ENCODE data around the gene ENPP6.
"Not testable (repeated sequence)": the region's sequence is repeated elsewhere in the genome, so short reads cannot be mapped to it uniquely, and the experiment has no call there.

ENPP6 gene

DNA sequence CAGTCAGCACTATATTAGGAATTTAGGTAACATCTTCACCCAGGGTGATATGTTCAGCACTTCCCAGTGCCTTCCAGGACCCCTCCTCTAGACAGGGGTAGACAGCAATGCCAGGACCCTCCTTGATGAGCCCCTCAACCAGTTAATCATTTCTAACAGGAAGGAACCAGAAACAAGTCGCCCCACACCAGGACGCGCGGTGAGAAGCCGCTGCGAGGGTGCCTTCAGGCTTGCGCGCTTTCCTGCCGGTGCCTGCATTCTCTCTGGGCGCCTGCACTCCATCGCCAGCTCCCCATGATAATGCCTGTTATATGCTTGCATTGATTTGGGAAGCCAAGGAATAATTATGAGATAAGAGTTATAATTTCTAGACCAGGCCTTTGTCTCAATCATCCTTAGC is 116.0 kb downstream of the ENPP6 start:
- DNase-seq = no peak

- no peak for DNase-seq
Measured at GRCh38 chr4:184100297-184100885, 117.3 kb downstream of the ENPP6 start.

DNA sequence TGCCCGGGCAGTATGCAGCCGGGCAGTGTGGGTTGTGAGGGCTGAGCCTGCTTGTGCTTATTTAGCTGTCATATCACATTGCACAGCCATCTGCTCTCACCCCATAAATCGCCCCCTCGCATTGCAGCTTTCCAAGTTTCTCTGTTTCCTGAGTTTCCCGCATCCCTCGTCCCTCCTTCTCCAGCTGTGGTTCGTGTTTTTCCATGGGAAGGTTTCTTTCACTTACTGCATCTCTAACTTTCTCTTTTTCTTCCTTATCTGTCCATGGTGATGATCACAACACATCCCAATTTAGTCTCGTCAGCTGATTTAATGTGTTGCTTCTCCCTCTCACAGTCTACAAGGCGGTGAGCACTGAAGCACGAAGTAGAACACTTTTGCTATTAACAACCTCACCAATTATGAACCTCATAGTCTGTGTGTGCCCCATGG is 118.1 kb downstream of the ENPP6 start:
- DNase-seq = no peak

- no peak for DNase-seq
Measured at GRCh38 chr4:184099000-184099399, 118.7 kb downstream of the ENPP6 start.

DNA sequence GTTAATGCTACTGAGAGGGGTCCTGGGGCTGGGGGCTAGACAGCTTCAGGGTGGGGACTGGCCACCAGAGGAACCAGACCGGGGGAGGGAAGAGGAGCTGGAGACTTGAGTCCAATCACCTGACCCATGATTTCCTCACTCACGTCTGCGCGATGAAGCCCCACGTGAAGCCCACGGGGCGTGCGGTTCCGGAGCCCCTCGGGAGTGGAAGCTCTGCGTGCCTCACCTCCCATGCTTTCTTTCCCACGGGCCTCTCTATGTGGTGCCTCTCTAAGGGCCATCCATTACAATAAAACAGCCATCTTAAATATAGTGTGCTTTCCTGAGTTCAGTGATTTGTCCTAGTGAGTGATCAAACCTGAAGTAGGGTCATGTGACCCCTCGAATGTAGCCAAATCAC is 119.9 kb downstream of the ENPP6 start:
- DNase-seq = no peak

GRCh38 chr4:184097241-184097605 is 120.5 kb downstream of the ENPP6 start:
- no peak for DNase-seq

- no peak for DNase-seq
Measured at GRCh38 chr4:184096561-184097240, 121.0 kb downstream of the ENPP6 start.

- no peak for DNase-seq
Measured at GRCh38 chr4:184094532-184095159, 123.0 kb downstream of the ENPP6 start.

- DNase-seq = no peak
Measured at GRCh38 chr4:184091986-184092385, 125.7 kb downstream of the ENPP6 start.

GRCh38 chr4:184090571-184090970 is 127.1 kb downstream of the ENPP6 start:
- DNase-seq = no peak

GRCh38 chr4:184080674-184081073 is 137.0 kb downstream of the ENPP6 start:
- no peak for DNase-seq

- no peak for DNase-seq
Measured at GRCh38 chr4:184074677-184075388, 142.8 kb downstream of the ENPP6 start.

DNA sequence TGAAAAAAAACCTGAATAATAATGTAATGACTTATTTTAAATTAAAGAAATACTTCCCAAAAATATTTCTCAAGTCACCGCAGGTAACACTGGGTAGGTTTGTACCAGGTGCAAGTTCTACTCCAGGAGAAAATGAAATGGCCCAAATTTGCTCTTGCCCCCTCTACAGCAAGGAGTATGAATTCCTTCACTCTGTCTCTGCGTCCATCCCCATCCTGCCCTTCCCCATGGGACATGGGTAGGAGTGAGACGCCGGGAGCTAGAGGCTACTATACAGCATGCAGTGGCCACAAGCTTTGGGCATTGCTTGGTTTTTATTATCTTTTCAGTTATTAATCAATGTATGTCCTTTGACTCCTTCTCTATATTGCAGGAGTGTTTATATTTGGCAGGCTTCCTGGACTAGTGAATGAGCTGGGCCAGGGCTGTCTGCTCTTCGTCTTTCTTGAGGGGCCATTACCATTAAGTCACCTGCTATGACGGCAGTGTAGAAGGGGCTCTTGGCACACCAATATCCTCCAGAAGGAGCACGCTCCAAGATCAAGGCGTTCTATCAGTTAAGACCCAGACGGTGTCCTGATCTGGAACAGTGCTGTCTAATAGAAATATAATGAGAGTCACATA is 149.6 kb downstream of the ENPP6 start:
- no peak for DNase-seq

DNA sequence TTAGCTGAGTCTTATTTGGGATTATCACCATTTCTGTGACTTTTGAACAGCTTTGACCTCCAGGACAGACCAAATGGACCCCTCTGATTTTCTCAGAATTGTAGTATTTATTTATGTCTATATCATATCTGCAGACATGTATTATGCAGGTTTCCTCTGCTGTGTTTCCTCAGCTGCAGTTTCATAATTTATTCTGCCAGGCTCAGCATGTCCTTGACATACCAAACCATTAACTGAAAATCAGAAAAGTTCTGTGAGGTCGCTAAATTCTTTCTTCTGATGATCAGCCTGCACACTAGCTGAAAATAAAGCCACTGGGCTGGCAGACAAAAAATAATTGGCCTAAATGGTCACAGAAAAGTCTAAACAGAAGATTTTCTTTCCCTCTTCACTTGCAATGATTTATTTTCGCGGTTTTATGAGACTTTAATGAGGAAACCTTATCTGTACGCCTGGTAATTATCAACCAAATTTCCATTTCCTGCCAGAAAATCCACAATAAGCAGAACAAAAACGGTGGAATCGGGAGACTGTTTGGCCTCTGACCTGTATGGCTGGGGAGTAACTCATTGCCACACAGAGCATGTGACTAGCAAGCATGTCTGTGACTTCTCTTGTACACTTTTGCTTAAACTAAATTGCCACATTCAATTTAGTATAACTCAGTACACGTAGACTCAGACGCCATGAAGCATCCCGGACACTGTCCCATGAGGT is 150.9 kb downstream of the ENPP6 start:
- DNase-seq = no peak

DNA sequence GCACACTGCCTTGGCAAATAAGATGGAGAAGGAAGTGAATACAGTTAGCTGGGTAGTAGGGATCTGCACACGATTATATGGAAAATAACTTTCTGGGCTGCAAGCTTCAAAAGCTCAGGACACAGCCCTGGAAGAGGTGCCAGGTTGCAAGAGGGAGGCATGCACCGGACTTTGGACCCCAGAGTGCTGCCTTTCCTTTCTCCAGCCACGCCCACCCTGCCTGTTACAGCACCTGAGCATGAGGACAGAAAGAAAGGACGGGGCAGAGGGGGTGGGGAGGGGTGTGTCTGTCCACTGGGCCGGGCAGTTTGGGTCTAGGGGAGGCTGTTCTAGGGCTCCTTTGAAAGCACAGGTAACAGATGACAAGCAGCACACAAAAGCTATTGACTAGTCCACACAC is 152.8 kb downstream of the ENPP6 start:
- DNase-seq = no peak

- DNase-seq = no peak
Measured at GRCh38 chr4:184062769-184063168, 154.9 kb downstream of the ENPP6 start.

DNA sequence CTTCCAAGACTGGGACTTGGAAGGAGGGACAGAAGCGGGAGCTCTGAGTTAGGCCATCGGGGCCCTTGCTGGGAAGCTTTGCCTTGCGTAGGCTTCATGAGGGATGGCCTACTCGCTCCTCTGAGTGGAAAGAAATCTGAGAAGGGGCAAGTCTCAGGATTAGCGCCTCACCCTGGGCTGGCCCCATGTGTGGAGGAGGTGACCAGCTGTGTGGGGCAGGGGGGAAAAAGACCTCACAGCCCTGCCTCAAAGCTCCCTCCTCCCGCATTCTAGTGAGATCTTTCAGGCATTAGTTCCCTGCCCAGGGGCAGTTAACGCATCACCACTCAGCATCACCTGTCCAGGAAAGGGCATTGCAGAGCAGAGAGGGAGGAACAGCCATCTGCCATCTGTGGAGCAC is 156.1 kb downstream of the ENPP6 start:
- DNase-seq = no peak

DNA sequence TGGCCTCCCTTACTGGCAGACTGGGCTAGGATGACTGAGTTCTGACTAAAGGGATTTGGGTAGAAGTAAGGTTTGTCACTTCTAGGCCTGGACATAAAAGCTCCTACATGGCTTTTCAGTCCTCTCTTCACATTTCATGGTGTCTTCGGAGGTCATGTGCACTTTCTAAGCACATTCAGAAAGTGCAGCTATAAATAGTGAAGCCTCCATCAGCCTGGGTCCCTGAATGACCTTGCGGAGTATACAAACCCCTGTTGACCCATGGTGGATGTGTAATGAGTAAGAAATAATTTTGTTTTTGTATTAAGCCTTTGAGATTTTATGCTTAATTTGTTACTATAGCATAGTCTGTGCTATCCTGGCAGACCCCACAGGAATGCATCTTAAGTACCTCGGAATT is 158.6 kb downstream of the ENPP6 start:
- no peak for DNase-seq

GRCh38 chr4:184058026-184058425 is 159.6 kb downstream of the ENPP6 start:
- no peak for DNase-seq

DNA sequence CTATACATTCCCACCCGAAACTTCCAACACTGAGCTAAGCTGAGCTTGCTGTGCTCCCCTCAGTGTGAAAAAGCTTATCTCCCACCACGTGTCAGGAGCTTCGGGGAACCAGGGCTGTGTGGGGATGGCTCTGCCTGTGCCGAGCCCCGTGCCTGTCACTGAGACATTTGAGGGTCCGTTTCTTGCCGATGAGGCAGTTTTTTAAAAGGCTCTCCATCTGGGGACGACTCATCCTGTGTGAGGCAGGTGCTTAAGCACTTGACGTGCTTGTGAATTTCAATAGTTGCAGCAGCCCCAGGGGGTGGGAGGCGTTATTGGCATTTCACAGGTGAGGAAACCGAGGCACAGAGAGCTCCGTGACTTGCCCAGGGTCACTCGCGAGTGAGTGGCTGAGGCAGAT is 160.8 kb downstream of the ENPP6 start:
- DNase-seq = no peak

GRCh38 chr4:184053434-184053833 is 164.2 kb downstream of the ENPP6 start:
- DNase-seq = no peak

DNA sequence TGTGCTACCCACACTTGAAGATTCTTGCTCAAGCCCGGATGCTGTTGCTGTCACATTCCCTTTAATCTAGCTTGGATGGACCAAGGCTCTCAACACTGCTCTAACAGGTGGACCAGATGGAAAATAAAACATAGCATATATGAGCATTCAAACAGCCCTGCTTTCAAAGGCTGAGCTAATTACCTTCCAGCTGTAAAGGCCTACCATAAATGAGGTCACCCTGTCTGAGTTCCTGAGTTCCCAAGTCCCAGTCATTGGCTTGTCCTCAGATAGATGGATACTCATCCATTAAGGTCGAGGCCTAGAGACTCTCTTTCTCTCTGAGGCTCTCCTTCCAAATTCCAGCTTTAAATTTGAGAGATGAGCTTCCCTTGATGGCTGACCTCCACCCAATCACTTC is 165.1 kb downstream of the ENPP6 start:
- DNase-seq = no peak

- not testable (repeated sequence) for DNase-seq
Measured at GRCh38 chr4:184051262-184051661, 166.4 kb downstream of the ENPP6 start.

Measured in cerebellar nuclear complex (tissue), 1 donor.